GM19193 (cell line): ENCODE results near the gene CPSF6.

ENCODE experiments used
- POLR2A ChIP-seq: IDR thresholded peaks from 4 replicates; pipeline ENCODE4 v1.6.1; 2011; ENCODE audit not compliant: insufficient read depth, insufficient read length; ENCODE audit errors: extremely low read depth

CPSF6 gene

GRCh38 chr12:69284131-69284530 is 44.8 kb downstream of the CPSF6 start:
- TF ChIP-seq POLR2A, result no peak

- TF ChIP-seq POLR2A, result no peak
Measured at GRCh38 chr12:69287556-69287955, 48.2 kb downstream of the CPSF6 start.

DNA sequence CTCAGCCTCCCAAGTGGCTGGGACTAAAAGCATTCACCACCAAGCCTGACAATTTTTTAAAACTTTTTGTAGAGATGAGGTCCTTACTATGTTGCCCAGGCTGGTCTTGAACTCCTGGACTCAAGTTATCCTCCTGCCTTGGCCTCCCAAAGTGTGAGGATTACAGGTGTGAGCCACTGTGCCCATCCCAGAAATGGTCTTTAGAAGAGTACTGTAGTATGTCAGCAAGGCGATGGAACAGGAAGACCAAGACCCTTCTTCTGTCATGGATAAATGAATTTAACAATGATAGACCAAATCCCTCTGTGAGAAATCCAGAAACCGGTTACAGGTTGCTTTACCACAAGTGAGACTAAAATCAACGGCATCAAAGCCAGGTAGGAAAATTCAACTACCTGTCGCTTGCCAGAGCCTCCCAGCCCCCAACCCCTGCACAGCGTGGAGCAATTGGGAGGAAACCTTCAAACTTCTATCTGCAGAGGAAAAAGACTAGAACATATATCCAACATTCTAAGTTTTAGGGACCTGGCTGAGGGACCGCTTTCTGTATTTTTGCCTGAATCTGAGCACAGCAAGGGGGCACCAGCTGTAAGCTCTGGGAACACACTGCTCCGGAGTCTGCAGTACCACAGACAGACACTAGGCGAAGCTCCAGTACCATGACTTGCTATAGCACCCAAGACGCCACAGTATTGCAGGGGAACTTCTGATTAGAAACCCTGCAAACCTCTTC is 51.3 kb downstream of the CPSF6 start:
- TF ChIP-seq POLR2A, result no peak

DNA sequence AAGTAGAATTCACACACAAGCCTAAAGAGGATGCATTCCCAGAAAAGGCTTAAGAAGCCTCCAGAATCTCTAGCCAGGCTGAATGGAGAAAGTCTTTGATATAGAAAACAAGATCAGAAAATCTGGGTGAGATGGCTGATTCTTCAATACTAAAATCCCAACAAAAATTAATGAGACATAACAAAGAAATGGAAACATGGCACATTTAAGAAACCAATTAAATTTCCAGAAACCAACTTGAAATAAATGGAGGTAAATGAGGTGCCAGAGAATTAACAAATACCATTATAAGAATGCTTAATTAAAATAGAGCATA is 51.9 kb downstream of the CPSF6 start:
- TF ChIP-seq POLR2A, result no peak

GRCh38 chr12:69298133-69298532 is 58.8 kb downstream of the CPSF6 start:
- TF ChIP-seq POLR2A, result no peak

DNA sequence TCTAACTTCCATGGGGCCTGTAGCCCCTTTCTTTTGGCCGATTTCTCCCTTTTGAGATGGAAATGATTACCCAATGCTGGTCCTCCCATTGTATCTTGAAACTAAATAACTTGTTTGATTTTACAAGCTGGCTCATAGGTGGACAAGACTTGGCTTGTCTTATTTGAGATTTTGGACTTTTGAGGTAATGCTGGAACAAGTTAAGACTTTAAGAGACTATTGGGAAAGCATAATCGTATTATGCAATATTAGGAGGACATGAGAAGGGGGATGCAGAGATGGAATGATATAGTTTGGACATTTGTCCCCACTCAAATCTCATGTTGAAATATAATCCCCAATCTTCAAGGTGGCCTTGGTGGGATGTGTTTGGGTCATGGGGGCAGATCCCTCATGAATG is 59.6 kb downstream of the CPSF6 start:
- TF ChIP-seq POLR2A, result no peak

DNA sequence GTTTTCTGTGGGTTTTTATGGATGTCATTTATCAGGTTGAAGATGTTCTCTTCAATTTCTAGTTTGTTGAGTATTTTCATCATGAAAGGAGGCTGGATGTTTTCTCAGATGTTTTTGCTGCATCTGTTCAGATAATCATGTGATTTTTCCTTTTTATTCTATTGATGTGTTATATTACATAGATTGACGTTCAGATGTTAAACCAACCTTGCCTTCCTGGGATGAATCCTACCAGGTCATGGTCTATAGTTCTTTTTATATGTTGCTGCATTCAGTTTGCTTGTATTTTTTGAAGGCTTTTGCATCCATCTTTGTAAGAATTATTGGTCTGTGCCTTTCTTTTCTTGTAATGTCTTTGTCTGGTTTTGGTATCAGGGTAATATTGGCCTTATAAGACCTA is 64.9 kb downstream of the CPSF6 start:
- no peak for TF ChIP-seq POLR2A

GRCh38 chr12:69309461-69309860 is 70.1 kb downstream of the CPSF6 start:
- no peak for TF ChIP-seq POLR2A

DNA sequence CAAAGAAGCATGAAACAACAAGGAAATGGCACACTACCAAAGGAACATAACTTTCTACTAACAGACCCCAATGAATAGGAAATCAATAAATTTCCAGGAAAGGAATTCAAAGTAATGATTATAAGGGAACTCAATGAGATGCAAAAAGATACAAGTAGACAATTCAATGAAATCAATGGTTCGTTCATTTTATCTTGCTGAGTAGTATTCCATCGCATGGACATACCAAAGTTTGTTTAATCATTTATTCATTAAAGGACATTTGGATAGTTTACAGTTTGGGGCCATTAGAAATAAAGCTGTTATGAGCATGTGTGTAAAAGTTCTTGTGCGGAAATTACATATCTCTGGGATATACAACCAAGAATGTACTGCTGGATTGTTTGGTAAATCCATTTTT is 73.8 kb downstream of the CPSF6 start:
- TF ChIP-seq POLR2A, result no peak

GRCh38 chr12:69318225-69318624 is 78.9 kb downstream of the CPSF6 start:
- TF ChIP-seq POLR2A, result no peak

GRCh38 chr12:69321351-69321750 is 82.0 kb downstream of the CPSF6 start:
- TF ChIP-seq POLR2A, result no peak
